NCI-H187 treated with DMSO at 0.1 percent for 48 hours (cell line): ENCODE data around the gene STARD7.

Experiments used
- DNase-seq: peaks from one replicate; lab custom pipeline; 2025; lab: John Stamatoyannopoulos, UW

STARD7 gene

DNA sequence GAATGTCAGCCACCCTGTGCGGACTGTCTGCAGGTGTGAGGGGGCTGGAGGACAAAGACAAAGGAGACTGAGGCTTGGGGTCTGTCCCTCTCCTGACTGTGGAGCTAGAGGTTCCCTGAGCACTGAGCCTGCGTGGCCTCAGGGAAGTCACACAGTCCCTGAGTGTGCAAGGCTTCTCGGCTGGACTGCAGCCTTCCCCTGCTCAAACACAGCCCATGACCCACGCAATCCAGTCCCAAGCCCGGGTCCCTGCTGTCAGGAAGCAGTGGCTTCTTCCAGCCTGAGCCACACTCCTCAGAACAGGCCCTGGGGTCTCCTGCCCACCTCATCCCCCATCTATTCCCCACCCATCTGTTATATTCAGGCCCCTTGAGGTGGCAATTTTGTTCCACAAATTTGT, 73.0 kb downstream of the STARD7 start:
- DNase-seq: no peak

DNA sequence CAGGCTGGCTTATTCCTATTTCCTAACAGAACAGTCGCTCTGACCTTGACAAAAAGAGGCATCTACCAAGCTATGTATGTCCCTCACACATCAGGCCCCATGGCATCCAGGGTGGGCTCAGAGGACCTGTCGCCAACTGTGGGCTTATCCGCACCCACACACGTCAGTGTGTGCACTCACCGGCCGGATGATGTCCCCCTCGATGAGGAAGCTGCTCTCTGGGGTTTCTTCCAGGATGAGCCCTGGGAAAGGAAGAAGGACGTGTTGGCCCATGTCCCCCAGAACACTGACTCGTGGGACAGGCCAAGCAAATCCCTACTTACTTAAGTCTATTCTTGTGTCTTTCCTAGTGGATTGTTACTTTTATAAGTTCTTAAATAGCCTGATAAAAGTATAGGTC, 73.5 kb downstream of the STARD7 start:
- DNase-seq: no peak
